Measurements from ENCODE around the gene MUC6.
"Not testable (repeated sequence)": the region's sequence is repeated elsewhere in the genome, so short reads cannot be mapped to it uniquely, and the experiment has no call there.

Gene MUC6

GRCh38 chr11:1022908-1023810 is 13.4 kb downstream of the MUC6 start:
- no peak for DNase-seq

DNA sequence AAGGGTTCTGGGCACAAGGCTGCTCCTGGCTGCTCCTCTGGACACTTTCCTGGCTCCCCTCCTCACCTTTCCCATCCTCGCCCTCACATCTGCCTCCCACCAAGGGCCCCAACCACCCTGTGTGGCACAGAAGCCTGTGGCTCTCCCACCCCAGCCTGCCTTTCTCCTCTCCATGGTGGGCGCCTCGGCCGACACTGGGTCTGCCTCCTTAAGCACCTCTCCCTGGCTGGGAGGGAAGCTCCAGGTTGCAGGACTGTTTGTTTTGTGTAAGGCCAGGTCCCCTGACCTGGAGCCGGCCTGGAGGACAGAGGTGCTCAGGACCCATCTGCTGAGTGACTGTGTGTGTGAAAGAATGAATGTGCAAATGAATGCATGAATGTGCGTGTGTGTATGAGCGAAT is 14.1 kb downstream of the MUC6 start:
- DNase-seq: no peak

GRCh38 chr11:1020211-1020905 is 16.2 kb downstream of the MUC6 start:
- no peak for DNase-seq

GRCh38 chr11:1019321-1019910 is 17.1 kb downstream of the MUC6 start:
- no peak for DNase-seq

GRCh38 chr11:1018091-1018490 is 18.4 kb downstream of the MUC6 start:
- no peak for DNase-seq

- no peak for DNase-seq
These were observed 19.1 kb downstream of the MUC6 start for GRCh38 chr11:1017269-1018005.

DNA sequence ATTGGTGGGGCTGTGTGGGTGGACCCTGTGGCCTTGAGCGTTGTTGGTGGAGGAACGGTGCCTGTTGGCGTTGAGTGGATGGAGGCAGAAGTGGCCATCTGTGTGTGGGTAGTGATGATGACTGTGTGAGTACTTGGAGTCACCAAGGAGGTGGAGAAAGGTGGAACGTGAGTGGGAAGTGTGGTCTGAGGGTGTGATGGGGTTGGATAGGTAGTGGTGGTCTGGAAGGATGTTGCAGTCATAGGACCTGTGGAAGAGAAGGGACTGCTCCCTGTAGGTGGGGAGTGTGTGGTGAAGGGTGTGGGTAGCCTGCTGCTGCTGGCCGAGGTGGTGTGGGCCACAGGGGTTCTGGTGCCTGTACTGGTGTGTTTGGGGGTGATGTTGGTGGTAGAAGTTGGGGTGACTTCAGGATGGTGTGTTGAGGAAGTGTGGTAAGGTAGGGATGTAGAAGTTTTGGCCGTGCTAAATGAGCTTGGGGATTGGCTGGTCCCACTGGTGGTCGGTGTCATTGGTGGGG is 19.9 kb downstream of the MUC6 start:
- not testable (repeated sequence) for DNase-seq

GRCh38 chr11:1015826-1016545 is 20.5 kb downstream of the MUC6 start:
- no peak for DNase-seq

- DNase-seq: no peak
These were observed 21.5 kb downstream of the MUC6 start for GRCh38 chr11:1015064-1015463.

GRCh38 chr11:1014276-1014675 is 22.2 kb downstream of the MUC6 start:
- no peak for DNase-seq

GRCh38 chr11:1013631-1013935 is 22.9 kb downstream of the MUC6 start:
- no peak for DNase-seq

DNA sequence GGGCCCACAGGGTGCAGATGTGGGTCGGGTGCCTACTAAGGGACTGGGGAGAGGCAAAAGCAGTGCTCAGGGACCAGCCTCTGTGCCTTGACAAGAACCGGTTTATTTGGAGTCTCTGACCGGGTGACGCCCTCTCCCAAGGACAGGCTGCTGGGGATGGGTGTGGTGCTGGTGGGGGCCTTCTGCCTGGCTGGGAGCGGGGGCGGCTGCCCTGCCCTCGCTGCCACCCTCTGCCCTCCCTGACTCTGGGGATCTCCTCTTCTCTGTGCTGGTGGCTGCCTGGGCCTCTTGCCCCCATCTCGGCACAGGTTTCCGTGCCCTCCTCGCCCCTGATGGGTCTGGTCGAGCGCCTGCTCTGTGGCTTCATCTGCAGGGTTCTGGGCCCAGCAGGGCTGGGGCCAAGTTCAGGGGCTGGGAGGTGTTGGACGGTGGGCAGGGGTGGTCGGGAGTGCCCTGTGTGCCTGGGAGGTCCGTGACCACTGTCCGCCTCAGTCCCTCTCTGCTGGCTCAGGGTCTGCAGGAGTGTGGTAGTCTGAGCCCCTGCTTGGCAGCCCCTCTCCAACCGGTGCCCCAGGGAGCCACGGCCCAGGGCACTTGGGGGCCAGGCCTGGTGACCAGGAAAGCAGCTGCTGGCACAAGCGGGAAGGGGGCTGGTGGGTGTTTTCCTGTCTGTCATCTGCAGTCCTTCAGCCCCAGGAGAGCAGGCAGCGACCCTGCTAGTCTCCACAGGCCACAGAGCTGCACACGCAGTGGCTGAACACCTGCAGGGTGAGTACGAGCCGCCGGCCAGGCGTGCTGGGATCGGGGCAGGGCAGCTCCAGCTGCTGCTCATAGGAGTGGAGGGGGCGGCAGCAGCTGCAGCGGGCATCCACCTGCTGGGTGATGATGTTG is 23.5 kb downstream of the MUC6 start:
- DNase-seq: no peak

DNA sequence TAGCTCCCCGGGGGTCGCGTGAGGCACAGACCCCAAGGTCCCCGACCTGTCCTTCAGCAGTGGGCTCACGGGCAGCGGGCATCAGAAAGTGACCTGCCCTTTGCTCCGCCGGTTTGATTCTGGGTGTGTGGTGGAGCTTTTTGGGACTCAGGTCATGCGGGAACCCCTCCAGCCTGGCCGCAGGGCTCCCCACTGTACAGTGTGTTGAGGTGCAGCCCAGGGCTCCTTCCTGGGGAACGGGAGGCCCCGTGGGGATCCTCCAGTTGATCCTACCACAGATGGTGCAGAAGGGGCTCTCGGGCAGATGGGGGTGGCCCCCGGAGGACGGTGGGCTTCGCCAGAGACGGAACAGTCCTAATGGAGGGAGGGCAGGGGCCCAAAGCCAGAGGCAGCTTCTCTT is 24.2 kb downstream of the MUC6 start:
- no peak for DNase-seq

- DNase-seq: no peak
These were observed 25.2 kb downstream of the MUC6 start for GRCh38 chr11:1011320-1011698.

- no peak for DNase-seq
These were observed 25.8 kb downstream of the MUC6 start for GRCh38 chr11:1010551-1011319.

DNA sequence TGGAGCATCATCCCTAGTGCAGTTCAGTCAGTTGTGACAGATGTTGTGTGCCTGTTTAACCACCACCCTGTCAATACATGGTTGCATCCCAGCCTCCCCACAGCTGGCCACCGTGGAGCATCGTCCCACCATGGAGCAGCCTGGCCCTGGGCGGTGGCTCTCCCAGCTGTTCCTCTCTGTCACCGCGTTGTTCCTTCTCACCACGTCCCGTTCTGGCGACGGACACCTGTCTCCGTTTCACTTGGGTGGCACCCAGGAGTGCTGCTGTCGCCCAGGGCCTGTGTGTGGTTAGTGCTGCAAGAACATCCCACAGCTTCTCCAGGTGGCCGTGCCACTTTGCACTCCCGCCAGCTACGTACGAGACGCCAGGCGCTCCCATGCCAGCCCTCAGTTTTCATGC is 26.5 kb downstream of the MUC6 start:
- no peak for DNase-seq

DNA sequence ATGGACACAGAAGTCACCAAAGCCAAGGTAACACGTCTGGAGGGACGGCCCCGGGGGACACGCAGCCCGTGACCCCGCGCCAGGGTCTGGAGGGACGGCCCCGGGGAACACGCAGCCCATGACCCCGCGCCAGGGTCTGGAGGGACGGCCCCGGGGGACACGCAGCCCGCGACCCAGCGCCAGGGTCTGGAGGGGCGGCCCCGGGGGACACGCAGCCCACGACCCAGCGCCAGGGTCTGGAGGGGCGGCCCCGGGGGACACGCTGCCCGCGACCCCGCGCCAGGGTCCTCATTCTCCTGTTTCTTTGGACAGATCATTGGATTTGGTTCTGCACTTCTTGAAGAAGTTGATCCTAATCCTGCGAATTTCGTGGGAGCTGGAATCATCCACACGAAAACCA is 27.1 kb downstream of the MUC6 start:
- DNase-seq: no peak

- DNase-seq: no peak
These were observed 27.7 kb downstream of the MUC6 start for GRCh38 chr11:1008803-1009145.

DNA sequence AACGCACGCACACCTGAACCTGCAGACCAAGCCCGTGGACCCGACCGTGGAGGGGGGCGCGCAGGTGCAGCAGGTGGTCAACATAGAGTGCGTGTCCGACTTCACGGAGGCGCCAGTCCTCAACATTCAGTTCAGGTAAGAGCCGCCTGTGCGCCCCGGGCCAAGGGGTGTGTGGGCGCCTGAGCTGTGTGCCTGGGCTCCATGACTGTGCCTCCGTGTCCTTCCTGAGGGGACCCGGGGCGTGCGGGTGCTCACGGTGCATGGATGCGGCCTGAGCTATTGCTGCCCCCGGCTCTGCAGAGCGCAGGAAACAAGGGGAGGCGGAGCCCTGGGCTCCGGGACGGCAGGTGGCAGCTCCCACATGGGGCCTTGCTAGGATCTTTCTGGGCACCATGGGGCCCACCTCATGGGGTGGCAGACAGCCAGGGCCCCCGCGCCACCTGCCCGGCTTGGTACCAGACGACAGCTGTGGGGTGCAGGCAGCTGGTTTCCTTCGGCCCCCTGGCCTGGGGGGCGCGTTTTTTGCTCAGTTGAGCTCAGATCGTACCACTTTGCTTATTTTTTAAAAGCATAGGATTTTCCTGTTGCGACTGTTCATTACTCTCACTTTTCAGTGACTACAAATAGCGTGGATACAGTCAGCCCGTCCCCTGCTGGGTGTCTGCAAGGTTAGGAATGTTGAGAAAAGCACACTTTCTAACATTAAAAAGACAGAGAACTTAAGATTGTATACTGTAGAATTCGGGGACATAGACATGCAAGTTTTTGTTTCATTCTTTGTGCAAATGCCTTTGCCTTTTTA is 28.3 kb downstream of the MUC6 start:
- no peak for DNase-seq

DNA sequence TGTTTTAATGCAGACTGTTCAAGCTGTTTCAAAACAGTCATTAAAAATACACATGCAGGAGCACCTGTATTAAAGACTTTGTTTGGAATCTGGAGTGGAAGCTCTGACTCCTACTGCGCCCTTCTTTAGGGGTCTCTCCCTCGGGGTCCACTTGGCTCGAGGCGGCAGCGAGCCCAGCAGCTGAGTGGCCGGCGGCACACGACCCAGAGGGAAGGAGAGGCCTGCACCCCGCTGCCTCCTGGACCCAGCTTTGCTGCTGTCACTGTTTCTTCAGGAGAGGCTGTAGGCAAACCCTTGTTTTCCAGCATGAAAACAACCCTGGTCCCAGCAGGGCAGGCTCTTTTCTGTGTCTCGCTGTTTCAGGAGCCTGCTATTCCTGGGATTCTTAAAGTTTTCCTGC is 29.2 kb downstream of the MUC6 start:
- DNase-seq: no peak
